Transverse colon (tissue), 4 donors: Measurements from ENCODE around the gene MTA2. TPM values are rescaled to one million over a fixed set of nuclear protein-coding genes. Genes with fewer than 3 reads are reported as not detected.

Experiments used
- DNase-seq: peaks from one replicate; pipeline ENCODE4 v3.0.0-alpha.2; 2019
- H3K27ac ChIP-seq, 4 donors: fragments of 200-600 bp; sonication (generic); 2 replicates each; pipeline ENCODE4 v1.5.1; 2016 to 2018; ENCODE audit warnings: inconsistent platforms in 4 of 4
- H3K27me3 ChIP-seq: fragments of 200-600 bp; sonication (generic); 2 replicates; pipeline ENCODE4 v1.5.1; 2017; ENCODE audit warnings: inconsistent platforms
- H3K36me3 ChIP-seq, 4 donors: fragments of 200-600 bp; sonication (generic); 2 replicates each; pipeline ENCODE4 v1.5.1; 2017 to 2019; ENCODE audit warnings: inconsistent platforms in 4 of 4
- H3K4me1 ChIP-seq, 4 donors: fragments of 200-600 bp; sonication (generic); 2 replicates each; pipeline ENCODE4 v1.5.1; 2017 to 2020; ENCODE audit warnings: inconsistent platforms in 4 of 4
- H3K4me3 ChIP-seq, 4 donors: fragments of 200-600 bp; sonication (generic); 1 replicate in 1 of 4; 2 replicates in 3 of 4; pipeline versions ENCODE4 v1.5.1 to v1.6.1; 2017 to 2019; ENCODE audit warnings: inconsistent platforms in 4 of 4
- H3K9me3 ChIP-seq, 2 donors: fragments of 200-600 bp; sonication (generic); 2 replicates each; pipeline ENCODE4 v1.5.1; 2017 to 2019; ENCODE audit warnings: inconsistent platforms in 2 of 2
- EP300 ChIP-seq: sonication (generic); formaldehyde crosslinking; IDR thresholded peaks from one replicate; pipeline ENCODE4 v1.6.1; 2017; ENCODE audit warnings: antibody characterized with exemption, low read depth
- POLR2A ChIP-seq: fragments of 450-650 bp; IDR thresholded peaks from one replicate; pipeline ENCODE4 v1.6.1; 2016; ENCODE audit warnings: antibody characterized with exemption, mild to moderate bottlenecking, moderate library complexity
- POLR2AphosphoS5 ChIP-seq, 3 donors: sonication (generic); formaldehyde crosslinking; IDR thresholded peaks; one replicate each; pipeline ENCODE4 v1.6.1; 2016; ENCODE audit warnings: antibody characterized with exemption in 3 of 3
- WGBS, 2 donors: methylation state at CpG; one replicate each; pipeline ENCODE4 v1.1.5; 2018; ENCODE audit warnings: low coverage in 1 of 2; 5-methylcytosine and 5-hydroxymethylcytosine counted together
- in situ Hi-C, 4 donors: fragments of 200-750 bp; cut with MboI; loops; one replicate each; pipeline versions ENCODE4 v1.15.0 to v1.15.1; 2017; ENCODE audit warnings: low sequenced_read_pairs in 3 of 4, low pct_ligation_motif_present in 1 of 4, low pct_unique_long_range_greater_than_20kb in 1 of 4
- intact Hi-C: fragments of 100-400 bp; cut with DNase I; formaldehyde crosslinking; loops from one replicate; pipeline ENCODE4 v1.15.1; 2023; ENCODE audit warnings: low total_unique reads
- total RNA-seq, 4 donors: library from RNA; depleted of rRNA; stranded (reverse); fragments of >200 nt; gene quantifications; one replicate each; pipeline ENCODE4 v1.1.0, GENCODE V29; 2016
- TF ChIP-seq, protein P1 (sequence below), 5 experiments: fragments of 200-600 bp in 3 of 5; fragments of 450-650 bp in 2 of 5; sonication (generic) in 3 of 5; IDR thresholded peaks; 1 replicate in 2 of 5; 2 replicates in 3 of 5; pipeline ENCODE4 v1.5.1; 2016 to 2017; ENCODE audit warnings: antibody characterized with exemption in 5 of 5, inconsistent platforms in 3 of 5, mild to moderate bottlenecking in 2 of 5, moderate library complexity in 1 of 5

Gene MTA2
- total RNA-seq, 4 donors from 2014 or later: 42.0 to 80.1 (median 62.1) TPM

DNA sequence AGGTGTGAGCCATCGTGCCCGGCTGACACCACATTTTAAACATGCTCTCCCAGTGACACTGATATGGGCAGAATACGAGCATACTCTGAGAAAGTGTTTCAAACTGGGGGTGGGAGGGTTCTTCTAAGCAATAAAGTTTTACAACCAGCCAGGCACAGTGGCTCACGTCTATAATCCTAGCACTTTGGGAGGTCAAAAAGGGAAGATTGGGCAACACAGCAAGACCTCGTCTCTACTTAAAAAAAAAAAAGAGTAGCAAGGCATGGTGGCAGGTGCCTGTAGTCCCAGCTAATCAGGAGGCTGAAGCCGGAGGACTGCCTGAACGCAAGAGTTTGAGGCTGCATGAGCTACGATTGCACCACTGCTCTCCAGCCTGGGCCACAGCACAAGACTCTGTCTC lies 42.6 kb upstream of the MTA2 start:
- in situ Hi-C loops: no loop called here
- no peak for DNase-seq
- intact Hi-C loops: no loop called here
- H3K4me1 ChIP-seq: peaks cover 12 to 25% (median 21%) of the 10 kb centered on the region in 4 donors
- 74 to 100% methylated on average over 2 to 8 of the region's 8 CpGs for WGBS, 2 donors
- H3K9me3 ChIP-seq: no peaks in the 10 kb centered on the region
- H3K36me3 ChIP-seq: peaks cover 0 to 9% (median 0%) of the 10 kb centered on the region in 4 donors
- H3K4me3 ChIP-seq: no peak overlapping the region
- H3K27ac ChIP-seq: peak overlapping the region in 1 of 4 donors; percentile 21
- H3K27me3 ChIP-seq: no peaks in the 10 kb centered on the region
- TF ChIP-seq, protein P1, sequence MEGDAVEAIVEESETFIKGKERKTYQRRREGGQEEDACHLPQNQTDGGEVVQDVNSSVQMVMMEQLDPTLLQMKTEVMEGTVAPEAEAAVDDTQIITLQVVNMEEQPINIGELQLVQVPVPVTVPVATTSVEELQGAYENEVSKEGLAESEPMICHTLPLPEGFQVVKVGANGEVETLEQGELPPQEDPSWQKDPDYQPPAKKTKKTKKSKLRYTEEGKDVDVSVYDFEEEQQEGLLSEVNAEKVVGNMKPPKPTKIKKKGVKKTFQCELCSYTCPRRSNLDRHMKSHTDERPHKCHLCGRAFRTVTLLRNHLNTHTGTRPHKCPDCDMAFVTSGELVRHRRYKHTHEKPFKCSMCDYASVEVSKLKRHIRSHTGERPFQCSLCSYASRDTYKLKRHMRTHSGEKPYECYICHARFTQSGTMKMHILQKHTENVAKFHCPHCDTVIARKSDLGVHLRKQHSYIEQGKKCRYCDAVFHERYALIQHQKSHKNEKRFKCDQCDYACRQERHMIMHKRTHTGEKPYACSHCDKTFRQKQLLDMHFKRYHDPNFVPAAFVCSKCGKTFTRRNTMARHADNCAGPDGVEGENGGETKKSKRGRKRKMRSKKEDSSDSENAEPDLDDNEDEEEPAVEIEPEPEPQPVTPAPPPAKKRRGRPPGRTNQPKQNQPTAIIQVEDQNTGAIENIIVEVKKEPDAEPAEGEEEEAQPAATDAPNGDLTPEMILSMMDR (IDR thresholded peaks at IDR 0.05): no peak
- no peak for TF ChIP-seq POLR2A
- no peak for TF ChIP-seq EP300
- TF ChIP-seq POLR2AphosphoS5 (IDR thresholded peaks at IDR 0.05): no peak

DNA sequence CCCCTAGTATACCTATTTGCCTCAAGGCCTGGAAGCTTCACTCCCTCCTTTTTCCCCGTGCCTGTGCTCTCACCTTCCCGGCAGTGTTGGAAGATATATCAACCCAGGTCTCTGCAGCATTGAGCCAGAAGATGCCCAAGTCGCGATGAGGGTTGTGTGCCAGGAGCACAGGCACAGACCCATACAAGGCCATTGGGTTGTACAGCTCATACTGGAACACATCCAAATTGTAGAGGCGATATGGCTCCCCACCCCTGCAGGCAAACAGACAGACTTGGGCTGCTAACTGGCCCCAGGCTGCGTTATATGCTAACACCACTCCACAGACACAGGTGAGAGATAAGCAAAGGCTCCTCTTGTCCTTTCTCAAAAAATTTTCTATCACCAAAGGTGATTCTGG lies 30.8 kb upstream of the MTA2 start:
- no peaks in the 10 kb centered on the region for H3K4me1 ChIP-seq
- H3K4me3 ChIP-seq: no peak overlapping the region
- no peaks in the 10 kb centered on the region for H3K9me3 ChIP-seq
- WGBS, 2 donors: 67 to 86% methylated on average over 2 to 6 of the region's 6 CpGs
- DNase-seq: no peak
- in situ Hi-C loops (no loop called here), intact Hi-C loops (loop anchor here (2.0 kb wide), 1 partner anchor 26 kb away; no protein-coding TSS in a partner anchor)
- no peaks in the 10 kb centered on the region for H3K27me3 ChIP-seq
- TF ChIP-seq, protein P1 (IDR thresholded peaks at IDR 0.05): no peak
- TF ChIP-seq POLR2AphosphoS5 (IDR thresholded peaks at IDR 0.05) (no peak), POLR2A (no peak), EP300 (no peak)
- H3K36me3 ChIP-seq: peaks cover 0 to 94% (median 45%) of the 10 kb centered on the region in 4 donors
- H3K27ac ChIP-seq: no peak overlapping the region

DNA sequence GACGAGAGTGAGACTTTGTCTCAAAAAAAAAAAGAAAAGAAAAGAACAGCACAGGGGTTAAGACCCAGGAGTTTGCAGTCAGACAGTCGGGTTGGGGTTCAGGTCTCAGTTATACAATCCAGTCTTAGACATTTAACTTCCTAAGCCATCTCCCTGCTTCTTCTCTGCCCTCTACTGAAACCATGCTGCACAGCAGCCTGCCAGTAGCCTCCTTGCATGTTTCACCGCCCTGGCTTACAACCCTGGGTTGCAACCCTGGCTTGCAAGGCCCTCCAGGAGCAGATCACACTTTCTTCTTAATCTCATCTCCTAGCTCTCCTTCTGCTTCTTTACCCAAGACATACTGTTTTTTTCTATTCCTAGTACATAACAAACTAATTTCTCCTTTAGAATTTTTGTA lies 26.0 kb upstream of the MTA2 start:
- H3K27ac ChIP-seq: no peak overlapping the region
- H3K36me3 ChIP-seq: peaks cover 0 to 69% (median 32%) of the 10 kb centered on the region in 4 donors
- no peak for DNase-seq
- no peak overlapping the region for H3K4me3 ChIP-seq
- 81 to 87% methylated on average over 3 of the region's 3 CpGs for WGBS, 2 donors
- intact Hi-C loops (no loop called here), in situ Hi-C loops (no loop called here)
- no peaks in the 10 kb centered on the region for H3K9me3 ChIP-seq
- no peaks in the 10 kb centered on the region for H3K4me1 ChIP-seq
- no peaks in the 10 kb centered on the region for H3K27me3 ChIP-seq
- TF ChIP-seq, protein P1 (IDR thresholded peaks at IDR 0.05): no peak
- TF ChIP-seq POLR2AphosphoS5 (IDR thresholded peaks at IDR 0.05) (no peak), POLR2A (no peak), EP300 (no peak)

DNA sequence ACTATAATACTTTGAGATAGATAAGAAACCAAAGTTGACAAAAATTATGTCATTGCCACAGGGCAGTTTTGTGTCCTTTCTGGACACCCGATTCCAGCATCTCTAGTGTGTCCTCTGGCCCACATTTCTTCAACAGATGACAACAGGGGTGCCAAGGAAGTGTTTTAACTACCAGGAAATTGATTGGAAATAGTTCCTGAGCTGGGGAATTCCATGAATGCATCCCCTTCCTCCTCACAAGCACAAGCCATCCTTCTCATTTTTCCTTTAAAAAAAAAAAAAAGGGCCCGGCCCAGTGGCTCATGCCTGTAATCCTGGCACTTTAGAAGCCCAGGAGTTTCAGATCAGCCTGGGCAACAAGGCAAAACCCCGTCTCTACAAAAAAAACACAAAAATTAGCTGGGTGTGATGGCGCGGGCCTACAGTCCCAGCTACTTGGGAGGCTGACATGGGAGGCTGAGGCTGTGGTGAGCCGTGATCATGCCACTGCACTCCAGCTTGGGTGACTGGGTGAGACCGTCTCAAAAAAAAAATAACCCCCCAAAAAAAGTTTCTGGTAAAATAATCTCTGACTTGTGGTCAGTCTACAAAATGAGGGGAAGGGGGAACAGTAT lies 20.9 kb upstream of the MTA2 start:
- intact Hi-C loops (no loop called here), in situ Hi-C loops (no loop called here)
- DNase-seq: no peak
- Histone ChIP-seq H3K27me3 (no peaks in the 10 kb centered on the region), H3K4me1 (peaks cover 12 to 17% (median 14%) of the 10 kb centered on the region in 4 donors), H3K27ac (peak overlapping the region; percentile 88 to 96 (median 90)), H3K9me3 (no peaks in the 10 kb centered on the region), H3K36me3 (peaks cover 0 to 19% (median 5%) of the 10 kb centered on the region in 4 donors), H3K4me3 (peak overlapping the region in 3 of 4 donors; percentile 52 to 82 (median 54))
- no peak for TF ChIP-seq POLR2AphosphoS5 (IDR thresholded peaks at IDR 0.05)
- no peak for TF ChIP-seq EP300
- WGBS, 2 donors: 87 to 94% methylated on average over 7 of the region's 7 CpGs
